DMS 273 (cell line): ENCODE data around the gene DCAF4L1.

Experiments used
- DNase-seq: peaks from one replicate; lab custom pipeline; 2025; ENCODE audit not compliant: unreplicated experiment; lab: John Stamatoyannopoulos, UW

Gene DCAF4L1

DNA sequence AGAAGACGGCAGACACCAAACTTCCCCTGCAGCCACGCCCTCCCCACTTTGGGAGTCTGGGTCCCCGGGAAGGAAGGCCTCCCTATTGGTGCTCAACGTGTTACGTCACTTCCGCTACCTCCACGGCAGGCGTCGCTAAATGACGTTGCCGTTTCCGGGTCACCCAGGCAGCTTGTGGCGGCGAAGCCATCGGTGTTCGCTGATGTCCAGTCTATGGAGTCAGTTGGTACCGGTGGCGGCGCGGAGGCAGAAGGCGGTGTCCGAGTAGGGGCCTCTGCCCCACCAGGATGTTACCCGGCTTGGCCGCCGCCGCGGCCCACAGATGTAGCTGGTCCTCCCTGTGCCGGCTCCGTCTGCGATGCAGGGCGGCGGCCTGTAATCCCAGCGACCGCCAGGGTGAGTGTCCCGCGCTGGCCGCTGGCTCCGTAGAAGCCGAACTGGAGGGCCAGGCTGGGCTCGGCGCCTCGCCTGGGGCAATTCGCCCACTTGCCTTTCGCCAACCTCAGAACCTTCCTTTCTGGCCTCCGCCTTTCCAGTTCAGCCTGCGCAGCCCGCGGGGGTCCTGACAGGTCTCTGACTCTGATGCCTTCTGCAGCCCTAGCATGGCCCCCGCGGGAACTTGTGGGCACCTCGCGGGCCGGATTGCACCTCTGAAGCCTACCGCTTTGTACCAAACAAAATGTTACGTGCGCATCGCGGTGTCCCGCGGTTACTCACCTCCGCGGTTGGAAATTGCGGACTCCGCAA lies 9.0 kb downstream of the DCAF4L1 start, which contains the start of gene SLC30A9:
Gene SLC30A9, plus strand, starts transcription at position 166 of the 747 bp plus-strand sequence. Its CDS starts 122 bp downstream, at position 288.
- DNase-seq: peak; percentile 95

DNA sequence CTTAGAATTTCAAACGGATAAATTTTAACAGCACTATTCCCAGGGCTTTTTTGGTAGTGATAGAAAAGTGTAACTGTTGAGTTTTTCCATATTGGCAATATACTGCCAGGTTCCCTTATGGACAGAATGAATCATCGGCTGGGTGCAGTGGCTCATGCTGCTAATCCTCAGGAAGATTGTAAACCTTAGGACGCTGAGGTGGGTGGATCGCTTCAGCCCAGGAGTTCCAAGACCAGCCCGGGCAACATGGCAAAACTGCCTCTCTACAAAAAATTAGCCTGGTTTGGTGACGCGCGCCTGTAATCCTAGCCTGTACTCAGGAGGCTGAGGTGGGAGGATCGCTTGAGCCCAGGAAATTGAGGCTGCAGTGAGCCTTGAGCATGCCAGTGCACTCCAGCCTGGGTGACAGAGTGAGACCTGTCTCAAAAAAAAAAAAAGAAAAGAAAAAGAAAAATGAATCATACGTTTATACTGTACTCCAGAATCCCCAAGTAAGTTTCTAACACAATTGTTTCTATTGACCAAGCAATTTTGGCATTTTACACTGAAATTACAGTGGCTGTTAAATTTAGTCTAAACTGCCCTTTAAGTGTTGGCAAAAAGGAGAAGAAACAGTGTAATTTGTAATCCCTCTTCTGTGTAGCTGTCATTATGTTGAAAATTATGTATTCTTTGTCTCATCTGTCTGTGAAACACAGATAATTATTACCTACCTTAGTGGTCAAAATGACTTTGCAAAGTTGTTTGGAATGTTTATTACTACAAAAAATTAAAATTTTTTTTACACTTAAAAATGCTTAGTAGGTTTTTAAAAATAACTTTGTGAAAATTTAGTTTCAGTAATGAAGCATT lies 10.6 kb downstream of the DCAF4L1 start:
- no peak for DNase-seq

DNA sequence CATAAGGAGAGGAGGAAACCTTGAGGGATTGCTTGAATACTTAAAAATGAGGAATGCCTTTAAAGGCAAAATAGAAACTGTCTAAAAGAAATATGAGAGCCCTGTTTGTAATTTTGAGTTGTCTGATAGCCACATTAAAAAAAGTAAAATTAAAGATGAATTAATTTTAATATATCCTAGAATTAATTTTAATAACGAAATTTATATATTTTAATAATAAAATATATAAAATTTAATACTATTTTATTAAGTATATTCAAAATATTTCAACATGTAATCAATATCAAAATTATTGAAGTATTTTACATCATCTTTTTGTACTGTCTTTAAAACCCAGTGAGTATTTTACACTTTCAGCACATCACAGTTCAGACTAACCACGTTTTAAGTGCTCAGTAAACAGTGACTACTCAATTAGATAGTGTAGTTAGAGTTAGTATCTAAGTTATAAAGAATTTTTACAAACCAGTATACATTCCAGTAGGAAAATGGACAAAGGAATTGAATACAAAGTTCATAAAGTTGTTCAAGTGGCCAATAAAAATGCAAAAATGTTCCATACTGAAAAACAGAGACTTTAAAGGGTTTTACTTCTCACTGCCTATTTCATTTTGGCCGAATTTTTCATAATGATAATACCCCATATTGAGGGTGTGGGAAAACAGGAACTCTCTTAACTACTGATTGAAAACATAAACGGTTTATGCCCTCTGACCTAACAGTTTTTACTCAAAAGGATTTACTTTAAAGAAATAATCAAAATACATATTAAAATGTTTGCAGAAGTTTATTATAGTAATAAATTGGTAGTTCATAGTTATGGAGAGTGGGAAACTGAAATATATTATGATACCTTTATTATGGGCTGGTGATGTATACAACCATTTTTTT lies 11.7 kb downstream of the DCAF4L1 start:
- DNase-seq: no peak

DNA sequence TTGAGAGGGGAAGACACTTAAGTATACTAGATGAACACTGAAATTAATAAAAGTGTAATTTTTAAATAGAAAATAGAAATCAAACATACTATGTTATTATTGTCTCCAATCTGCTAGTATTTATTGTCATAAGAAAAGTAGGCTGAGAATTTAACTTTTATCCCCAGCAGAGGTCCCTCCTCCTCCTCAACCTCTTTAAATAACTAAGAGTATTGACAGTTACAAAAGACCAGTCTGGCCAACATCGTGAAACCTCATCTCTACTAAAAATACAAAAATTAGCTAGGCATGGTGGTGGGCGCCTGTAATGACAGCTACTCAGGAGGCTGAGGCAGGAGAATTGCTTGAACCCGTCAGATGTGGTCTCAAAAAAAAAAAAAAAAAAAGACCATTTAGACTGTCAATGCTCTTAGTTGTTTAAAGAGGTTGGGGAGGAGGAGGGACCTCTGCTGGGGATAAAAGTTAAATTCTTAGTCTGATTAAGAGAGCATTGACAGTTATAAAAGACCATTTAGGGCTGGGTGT lies 13.0 kb downstream of the DCAF4L1 start:
- DNase-seq: peak; percentile 3

DNA sequence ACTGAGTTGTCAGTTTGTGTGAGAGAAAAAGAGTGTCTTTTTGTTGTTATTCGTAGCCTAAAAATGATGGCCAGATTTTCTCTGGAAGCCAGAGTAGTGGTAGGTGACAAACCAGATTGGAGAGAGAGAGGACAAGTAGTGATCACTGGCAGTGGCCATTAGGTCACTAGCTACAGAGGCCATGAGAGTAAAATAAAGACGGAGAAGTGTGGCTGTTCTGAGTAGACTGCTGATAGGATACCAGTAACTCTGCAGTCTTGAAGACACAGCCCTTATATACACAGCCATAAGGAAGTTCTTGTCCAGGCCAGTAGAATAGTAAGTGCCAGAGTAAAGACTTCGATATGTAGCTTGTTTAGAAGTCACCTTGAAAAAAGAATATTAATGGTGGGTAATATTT lies 16.5 kb downstream of the DCAF4L1 start:
- DNase-seq: no peak

DNA sequence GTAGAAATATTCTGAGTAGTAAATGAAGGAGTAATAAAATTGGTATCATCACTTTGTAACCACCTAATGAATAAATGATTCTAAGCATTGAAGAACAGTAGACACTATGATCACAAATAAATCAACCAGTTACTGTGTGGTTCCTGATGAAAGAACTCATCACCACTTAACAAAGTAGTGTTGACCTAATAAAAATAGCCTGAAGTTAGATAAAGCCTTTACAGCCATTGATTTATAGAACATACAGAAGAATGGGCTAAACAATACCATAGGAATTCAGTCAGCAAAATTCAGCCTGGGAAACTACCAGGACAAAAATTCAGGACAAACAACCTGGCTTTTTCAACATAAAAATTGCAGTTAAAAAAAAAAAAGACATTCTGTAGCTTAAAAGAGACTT lies 17.8 kb downstream of the DCAF4L1 start:
- DNase-seq: no peak

DNA sequence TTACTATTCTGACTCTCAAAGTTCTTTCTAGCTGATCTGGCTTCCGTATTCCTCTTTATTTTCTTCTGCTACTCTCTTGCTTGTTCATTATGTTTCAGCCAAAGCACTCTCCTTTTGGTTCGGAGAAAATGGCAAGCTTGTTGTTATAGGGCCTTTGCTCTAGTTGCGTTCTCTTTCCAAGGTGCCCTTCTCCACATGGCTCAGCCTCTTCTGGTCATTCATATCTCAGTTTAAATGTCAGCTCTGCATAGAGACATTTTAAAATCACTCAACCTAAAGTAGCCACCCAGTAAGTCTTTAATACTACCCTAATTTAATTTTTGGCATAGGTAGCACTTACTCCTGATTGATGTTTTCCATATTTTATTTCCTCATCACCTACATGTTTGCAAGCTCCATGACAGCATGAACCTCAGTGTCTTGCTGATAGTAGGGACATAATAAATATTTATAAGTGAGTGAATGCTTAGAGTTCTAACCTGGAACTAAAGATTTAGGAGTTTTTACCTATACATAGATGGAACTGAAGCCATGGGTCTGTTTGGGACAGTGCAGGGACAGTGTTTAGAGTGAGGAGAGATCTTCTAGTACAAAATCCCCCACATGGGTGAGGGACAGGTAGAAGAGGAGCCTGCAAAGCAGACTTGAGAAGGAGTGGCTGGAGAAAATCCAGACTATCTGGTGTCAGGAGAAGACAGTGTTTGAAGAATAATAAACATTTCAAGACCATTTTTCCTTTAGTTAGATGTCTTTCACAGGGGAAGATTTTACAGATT lies 26.6 kb downstream of the DCAF4L1 start:
- no peak for DNase-seq

DNA sequence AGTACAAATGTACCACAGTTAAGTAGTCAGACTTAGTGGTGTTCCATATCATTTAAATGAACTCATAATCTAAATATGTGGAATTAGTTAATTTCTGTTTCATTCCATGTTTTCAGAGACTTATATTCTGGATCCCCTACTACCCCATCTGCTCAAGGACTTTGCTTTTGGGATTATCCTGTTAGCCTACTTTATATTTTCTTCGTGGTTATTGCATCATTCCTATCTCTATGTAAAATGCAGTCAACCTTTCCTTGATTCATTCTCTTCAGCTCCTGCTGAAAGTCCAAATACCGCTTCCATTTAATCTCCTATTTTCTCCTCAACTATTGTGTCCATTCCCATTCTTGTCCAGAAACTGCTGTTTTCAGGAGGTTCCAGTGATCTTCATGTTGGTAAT lies 33.9 kb downstream of the DCAF4L1 start:
- no peak for DNase-seq

DNA sequence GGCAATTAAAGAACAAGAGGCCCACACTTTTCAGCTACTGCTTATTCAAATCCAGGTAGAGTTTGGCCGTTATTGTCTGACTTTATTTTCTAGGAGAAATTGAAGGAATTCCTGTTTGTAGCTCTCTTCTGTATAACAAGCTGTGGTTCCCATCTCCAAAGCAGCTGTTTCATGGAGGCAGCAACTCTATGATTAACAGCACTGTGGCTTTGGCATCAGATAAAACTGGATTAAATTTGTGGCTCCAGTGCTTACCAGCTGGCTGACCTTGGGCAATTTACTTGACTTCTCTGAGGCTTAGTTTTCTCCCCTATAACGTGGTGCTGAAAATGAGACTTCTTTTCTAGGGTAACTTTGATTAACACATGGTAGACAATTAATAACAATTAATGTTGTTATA lies 36.9 kb downstream of the DCAF4L1 start:
- peak; percentile 7 for DNase-seq
